Neural progenitor cell (in vitro differentiated cells): ENCODE data around the gene RCC2.
"Not testable (repeated sequence)": the region's sequence is repeated elsewhere in the genome, so short reads cannot be mapped to it uniquely, and the experiment has no call there.

ENCODE experiments used
- EZH2 ChIP-seq: fragments of 200-600 bp; sonication (generic); IDR thresholded peaks from 2 replicates; pipeline ENCODE4 v1.6.1; 2017; ENCODE audit warnings: antibody characterized with exemption, mild to moderate bottlenecking, moderate library complexity
- EZH2phosphoT487 ChIP-seq: fragments of 200-600 bp; sonication (generic); IDR thresholded peaks from 2 replicates; pipeline ENCODE4 v1.6.1; 2017; ENCODE audit warnings: antibody characterized with exemption

DNA sequence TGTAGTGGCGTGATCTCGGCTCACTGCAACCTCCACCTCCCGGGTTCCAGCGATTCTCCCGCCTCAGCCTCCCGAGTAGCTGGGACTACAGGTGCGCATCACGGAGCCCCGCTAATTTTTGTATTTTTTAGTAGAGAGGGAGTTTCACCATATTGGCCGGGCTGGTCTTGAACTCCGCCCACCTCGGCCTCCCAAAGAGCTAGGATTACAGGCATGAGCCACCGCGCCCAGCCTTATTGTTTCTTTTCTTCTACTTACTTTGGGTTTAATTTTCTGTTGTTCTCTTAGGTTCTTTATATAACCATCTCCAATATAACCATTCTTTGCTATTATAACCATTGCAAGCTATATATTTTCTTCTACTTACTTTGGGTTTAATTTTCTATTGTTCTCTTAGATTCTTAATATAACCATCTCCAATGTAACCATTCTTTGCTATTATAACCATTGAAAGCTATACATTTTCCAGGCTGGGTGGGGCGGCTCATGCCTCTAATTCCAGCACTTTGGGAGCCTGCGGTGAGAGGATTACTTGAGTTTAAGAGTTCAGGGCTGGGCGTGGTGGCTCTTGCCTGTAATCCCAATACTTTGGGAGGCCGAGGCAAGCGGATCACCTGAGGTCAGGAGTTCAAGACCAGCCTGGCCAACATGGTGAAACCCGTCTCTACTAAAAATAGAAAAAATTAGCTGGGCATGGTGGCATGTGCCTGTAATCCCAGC is 35.5 kb upstream of the RCC2 start:
- TF ChIP-seq EZH2, EZH2phosphoT487: not testable (repeated sequence)
